Heart left ventricle (tissue), 16 donors: ENCODE data around the gene SLC22A23. TPM values are rescaled to one million over a fixed set of nuclear protein-coding genes. Genes with fewer than 3 reads are reported as not detected.
A peak's percentile ranks its signal among the peaks of the same experiment; 100 is the strongest.

Source experiments
- ATAC-seq, 4 donors: fragments of 200-7000 bp; cut with Tn5 transposase; one replicate each; pipeline ENCODE4 v1.9.1; 2020 to 2022; ENCODE audit warnings: moderate library complexity in 4 of 4, mild to moderate bottlenecking in 3 of 4, moderate number of reproducible peaks in 1 of 4
- DNase-seq, 5 donors: peaks; one replicate each; pipeline ENCODE4 v3.0.0-alpha.2; 2020
- H3K27ac ChIP-seq, 12 donors: fragments of 200-600 bp; sonication (generic) in 4 of 12; one replicate each; pipeline versions ENCODE4 v1.5.0 to v1.8.0; 2016 to 2022; ENCODE audit warnings: mild to moderate bottlenecking in 2 of 12
- H3K27me3 ChIP-seq, 9 donors: fragments of 200-600 bp; sonication (generic) in 2 of 9; one replicate each; pipeline versions ENCODE4 v1.5.1 to v1.8.0; 2016 to 2022; ENCODE audit warnings: mild to moderate bottlenecking in 3 of 9
- H3K36me3 ChIP-seq, 9 donors: fragments of 200-600 bp; sonication (generic) in 2 of 9; one replicate each; pipeline versions ENCODE4 v1.5.0 to v1.8.0; 2018 to 2022; ENCODE audit warnings: mild to moderate bottlenecking in 2 of 9
- H3K4me1 ChIP-seq, 12 donors: fragments of 200-600 bp; sonication (generic) in 4 of 12; one replicate each; pipeline versions ENCODE4 v1.5.0 to v1.8.0; 2016 to 2022; ENCODE audit warnings: mild to moderate bottlenecking in 3 of 12
- H3K4me3 ChIP-seq, 12 donors: fragments of 200-600 bp; sonication (generic) in 4 of 12; one replicate each; pipeline versions ENCODE4 v1.5.0 to v1.8.0; 2017 to 2022; ENCODE audit warnings: mild to moderate bottlenecking in 9 of 12, moderate library complexity in 4 of 12
- H3K9me3 ChIP-seq, 12 donors: fragments of 200-600 bp; sonication (generic) in 4 of 12; one replicate each; pipeline versions ENCODE4 v1.5.0 to v1.8.0; 2016 to 2022; ENCODE audit warnings: mild to moderate bottlenecking in 1 of 12
- POLR2A ChIP-seq, 2 donors: fragments of 450-650 bp; IDR thresholded peaks; one replicate each; pipeline ENCODE4 v1.6.1; 2017; ENCODE audit warnings: antibody characterized with exemption in 2 of 2, mild to moderate bottlenecking in 2 of 2, moderate library complexity in 2 of 2
- WGBS, 4 donors: extraction: QIAGEN DNeasy Blood & Tissue Kit in 2 of 4; methylation state at CpG; one replicate each; pipeline versions ENCODE4 v1.1.5 to v1.1.7; 2013 to 2018; 5-methylcytosine and 5-hydroxymethylcytosine counted together
- intact Hi-C, 10 donors: fragments of 100-400 bp; cut with DNase I; formaldehyde crosslinking; loops; one replicate each; pipeline versions ENCODE4 v1.11.1 to v1.14.2; 2022
- polyA plus RNA-seq, 2 donors: library from polyadenylated mRNA; stranded (reverse); fragments of 200-250 nt; gene quantifications; one replicate each; pipeline ENCODE4 v1.2.3, GENCODE V29; 2013
- total RNA-seq, 9 donors: library from RNA; depleted of rRNA in 2 of 9; stranded (reverse); fragments of >200 nt in 2 of 9; fragmentation: NEBNext Ultra II Directional in 3 of 9; extraction: Animal tissue kit (Norgen Biotek cat#: 25700) in 3 of 9; gene quantifications; one replicate each; pipeline versions ENCODE4 v1.1.0 to v1.2.4, GENCODE V29; 2016 to 2023
- TF ChIP-seq, protein P1 (sequence below), 12 donors: fragments of 200-600 bp; sonication (generic) in 4 of 12; IDR thresholded peaks; one replicate each; pipeline versions ENCODE4 v1.5.0 to v1.8.0; 2018 to 2022; ENCODE audit warnings: antibody characterized with exemption in 12 of 12, mild to moderate bottlenecking in 5 of 12
- donor health status: ischemic (EF 13 %, LVEDD 7.1; RV severe dilation, severe dysfunction).
- donor health status: healthy with polysubstance abuse.
- donor health status: DM: no; HTN: yes; CAD: no.
- donor health status: DM: no; HTN: no; CAD: no.
- donor health status: ischemic (EF 25% LVEDD 6.9; RV normal size, moderate dysfunction).
- donor health status: ischemic (EF 25% LVEDD 5.7; RV mildly dilated, moderate dysfunction).
- donor health status: healthy.
- donor health status: DM: yes; HTN: yes; CAD: no.
- donor health status: ischemic (EF 35%, LVEDD 5.7; RV mildly dilated, moderate dysfunction).
- donor health status: nonischemic (EF 11% LVEDD 7.7; RV severe dilation, severe dysfunction).
- donor health status: DM: yes; HTN: yes; CAD: no.
- donor health status: PGD.
- donor health status: ischemic (EF 29% LVEDD 5.4; RV normal size, mild dysfunction).
- donor health status: nonischemic (EF 23%, LVEDD 6.1; RV moderate dilation, normal function).

Gene SLC22A23
- total and polyA plus RNA-seq, 11 donors = 2.9 to 12.4 (median 5.2) TPM

DNA sequence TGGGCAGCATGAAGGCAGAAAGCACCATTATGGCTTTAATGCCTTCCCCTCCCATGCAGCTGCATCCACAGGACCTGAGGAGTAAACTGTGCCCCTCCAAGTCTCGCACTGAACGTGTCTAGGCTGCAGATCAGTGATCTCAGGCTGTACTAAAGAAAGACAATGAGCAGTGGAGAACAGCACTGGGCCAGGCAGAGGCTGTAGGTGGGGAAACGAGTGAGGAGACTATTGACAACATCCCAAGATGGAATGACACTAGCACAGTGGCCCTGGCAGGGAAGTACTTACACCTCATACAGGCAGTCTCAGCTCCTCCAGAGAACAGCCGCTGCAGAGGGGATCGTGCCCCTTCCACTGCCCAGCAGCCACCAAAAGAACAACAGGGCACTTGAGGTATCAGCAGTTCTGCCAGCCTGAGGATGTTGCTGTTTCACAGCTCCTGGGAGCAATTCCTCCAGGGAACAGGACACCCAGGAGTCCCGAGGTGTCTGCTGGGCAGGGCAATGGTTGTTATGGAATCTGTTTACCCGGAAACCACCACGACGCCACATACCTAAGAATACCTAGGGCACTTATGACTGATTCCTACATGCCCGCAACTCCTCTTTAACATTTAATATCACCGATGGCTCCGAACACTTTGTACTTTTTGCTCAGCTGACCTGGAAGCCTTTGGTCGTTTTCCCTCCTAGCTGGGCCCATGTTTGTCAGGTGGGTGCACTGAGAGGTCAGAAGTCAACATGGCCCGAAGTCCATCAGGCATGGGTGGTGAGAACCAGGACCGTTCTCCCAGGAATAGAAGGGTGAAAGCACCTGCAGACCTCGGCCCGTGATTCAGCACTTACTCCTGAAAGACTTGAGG, 79.1 kb downstream of the SLC22A23 start:
- Histone ChIP-seq H3K36me3 (no peaks in the 10 kb centered on the region), H3K4me1 (peaks cover 0 to 21% (median 11%) of the 10 kb centered on the region in 12 donors), H3K9me3 (no peaks in the 10 kb centered on the region), H3K27me3 (no peaks in the 10 kb centered on the region), H3K27ac (no peak overlapping the region), H3K4me3 (no peak overlapping the region)
- ATAC-seq (peak in 1 of 4 donors; percentile 24), DNase-seq (no peak)
- TF ChIP-seq POLR2A (IDR thresholded peaks at IDR 0.05) = no peak
- TF ChIP-seq, protein P1, sequence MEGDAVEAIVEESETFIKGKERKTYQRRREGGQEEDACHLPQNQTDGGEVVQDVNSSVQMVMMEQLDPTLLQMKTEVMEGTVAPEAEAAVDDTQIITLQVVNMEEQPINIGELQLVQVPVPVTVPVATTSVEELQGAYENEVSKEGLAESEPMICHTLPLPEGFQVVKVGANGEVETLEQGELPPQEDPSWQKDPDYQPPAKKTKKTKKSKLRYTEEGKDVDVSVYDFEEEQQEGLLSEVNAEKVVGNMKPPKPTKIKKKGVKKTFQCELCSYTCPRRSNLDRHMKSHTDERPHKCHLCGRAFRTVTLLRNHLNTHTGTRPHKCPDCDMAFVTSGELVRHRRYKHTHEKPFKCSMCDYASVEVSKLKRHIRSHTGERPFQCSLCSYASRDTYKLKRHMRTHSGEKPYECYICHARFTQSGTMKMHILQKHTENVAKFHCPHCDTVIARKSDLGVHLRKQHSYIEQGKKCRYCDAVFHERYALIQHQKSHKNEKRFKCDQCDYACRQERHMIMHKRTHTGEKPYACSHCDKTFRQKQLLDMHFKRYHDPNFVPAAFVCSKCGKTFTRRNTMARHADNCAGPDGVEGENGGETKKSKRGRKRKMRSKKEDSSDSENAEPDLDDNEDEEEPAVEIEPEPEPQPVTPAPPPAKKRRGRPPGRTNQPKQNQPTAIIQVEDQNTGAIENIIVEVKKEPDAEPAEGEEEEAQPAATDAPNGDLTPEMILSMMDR (IDR thresholded peaks at IDR 0.05) = no peak
- 80 to 83% (median 81%) methylated on average over 17 of the region's 17 CpGs for WGBS, 4 donors
- intact Hi-C loops = no loop called here

DNA sequence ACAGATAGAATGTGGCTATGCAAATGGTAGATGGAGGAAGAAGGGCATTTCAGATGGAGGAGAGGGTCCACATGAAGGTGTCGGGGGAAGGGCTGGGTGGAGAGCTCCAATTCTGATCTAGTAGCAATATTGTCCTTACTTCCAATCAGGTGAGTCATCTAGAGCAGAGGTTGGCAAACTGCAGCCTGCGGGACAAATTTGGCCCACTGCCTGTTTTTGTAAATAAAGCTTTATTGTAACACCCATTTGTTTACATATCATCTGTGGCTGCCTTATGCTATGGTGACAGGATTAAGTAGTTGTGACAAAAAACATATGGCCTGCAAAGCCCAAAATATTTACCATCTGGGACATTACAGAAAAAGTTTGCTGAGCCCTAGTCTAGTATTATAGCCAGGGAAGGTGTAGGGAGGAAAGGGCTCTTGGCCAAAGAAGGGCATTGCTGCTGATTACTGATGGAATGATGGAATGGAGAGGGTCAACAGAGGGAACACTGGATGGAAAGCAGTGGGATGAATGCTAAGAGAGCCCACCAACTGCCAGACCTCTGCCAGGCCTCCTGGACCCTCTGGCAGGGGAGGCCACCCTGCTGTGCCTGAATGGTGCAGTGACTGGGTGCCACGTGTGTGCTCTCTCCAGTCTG, 79.8 kb downstream of the SLC22A23 start:
- Histone ChIP-seq H3K27me3 (no peaks in the 10 kb centered on the region), H3K4me1 (peaks cover 0 to 21% (median 10%) of the 10 kb centered on the region in 12 donors), H3K4me3 (no peak overlapping the region), H3K9me3 (no peaks in the 10 kb centered on the region), H3K27ac (no peak overlapping the region), H3K36me3 (no peaks in the 10 kb centered on the region)
- no peak for TF ChIP-seq POLR2A (IDR thresholded peaks at IDR 0.05)
- TF ChIP-seq, protein P1 (IDR thresholded peaks at IDR 0.05) = no peak
- 91 to 96% (median 93%) methylated on average over 3 of the region's 3 CpGs for WGBS, 4 donors
- no peak for DNase-seq
- no peak for ATAC-seq
- intact Hi-C loops = no loop called here

DNA sequence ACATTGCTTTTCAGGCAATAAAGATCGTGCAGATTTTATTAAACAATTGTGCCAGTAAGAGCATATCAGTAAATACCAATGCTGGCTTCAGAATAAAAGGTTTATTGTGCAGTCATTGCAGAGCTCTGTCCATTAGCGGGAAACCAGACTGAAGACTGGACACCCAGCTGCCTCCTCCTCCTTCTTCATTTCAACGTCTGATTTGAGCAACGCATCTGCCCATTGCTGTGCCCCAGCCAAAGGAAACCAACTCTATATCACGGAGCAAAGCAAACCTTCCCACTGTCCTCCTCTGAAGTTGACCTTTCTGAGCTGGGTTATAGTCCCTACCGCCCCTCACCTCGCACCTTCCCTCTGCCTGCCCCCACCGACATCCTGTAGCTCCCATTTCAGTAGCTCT, 80.8 kb downstream of the SLC22A23 start:
- H3K27ac ChIP-seq = peak overlapping the region in 1 of 12 donors; percentile 25
- DNase-seq (no peak), ATAC-seq (no peak)
- no peak overlapping the region for H3K4me3 ChIP-seq
- H3K9me3 ChIP-seq = no peaks in the 10 kb centered on the region
- peaks cover 0 to 13% (median 2%) of the 10 kb centered on the region in 12 donors for H3K4me1 ChIP-seq
- H3K36me3 ChIP-seq = no peaks in the 10 kb centered on the region
- WGBS, 4 donors = 81 to 85% (median 85%) methylated on average over 8 of the region's 8 CpGs
- intact Hi-C loops = no loop called here
- no peaks in the 10 kb centered on the region for H3K27me3 ChIP-seq
- TF ChIP-seq, protein P1 (IDR thresholded peaks at IDR 0.05) = no peak
- TF ChIP-seq POLR2A (IDR thresholded peaks at IDR 0.05) = no peak

DNA sequence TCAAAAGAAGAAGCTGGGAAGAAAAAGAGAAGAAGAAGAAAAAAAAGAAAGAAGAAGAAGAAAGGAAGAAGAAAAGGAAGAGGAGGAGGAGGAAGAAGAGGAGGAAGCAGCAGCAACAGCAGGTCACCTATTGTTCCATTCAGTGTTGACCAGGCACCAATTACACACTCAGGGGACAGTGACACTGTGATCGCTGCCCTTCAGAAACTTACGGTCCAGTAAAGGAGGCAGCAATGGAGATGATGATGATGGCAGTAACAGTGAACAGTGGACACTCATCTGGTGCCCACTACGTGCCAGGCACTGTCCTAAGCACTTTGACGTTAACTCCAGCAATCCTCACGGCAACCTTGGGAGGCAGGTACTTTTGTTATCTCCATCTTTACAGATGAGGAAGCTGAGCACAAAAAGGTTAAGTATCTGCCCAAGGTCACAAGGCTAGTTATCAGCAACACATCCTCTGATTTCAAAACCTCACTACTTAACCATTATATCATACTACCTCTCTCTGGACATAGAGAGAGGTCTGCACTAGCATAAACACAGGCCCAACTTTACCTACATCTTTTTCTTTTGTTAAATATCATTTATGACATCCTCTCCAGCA, 83.2 kb downstream of the SLC22A23 start:
- Histone ChIP-seq H3K4me3 (no peak overlapping the region), H3K27ac (no peak overlapping the region), H3K4me1 (peaks cover 0 to 8% (median 0%) of the 10 kb centered on the region in 12 donors), H3K9me3 (no peaks in the 10 kb centered on the region), H3K27me3 (no peaks in the 10 kb centered on the region), H3K36me3 (no peaks in the 10 kb centered on the region)
- ATAC-seq (no peak), DNase-seq (no peak)
- TF ChIP-seq POLR2A (IDR thresholded peaks at IDR 0.05) = no peak
- TF ChIP-seq, protein P1 (IDR thresholded peaks at IDR 0.05) = no peak
- 90 to 96% (median 91%) methylated on average over 5 of the region's 5 CpGs for WGBS, 4 donors
- intact Hi-C loops = no loop called here
